HuH-7 (cell line): ENCODE measurements around the gene CASKIN2.
"Not testable (repeated sequence)": the region's sequence is repeated elsewhere in the genome, so short reads cannot be mapped to it uniquely, and the experiment has no call there.

Source experiments
- DNase-seq: peaks from one replicate; pipeline ENCODE4 v3.0.0; 2011; ENCODE audit warnings: low spot score

The CASKIN2 gene

DNA sequence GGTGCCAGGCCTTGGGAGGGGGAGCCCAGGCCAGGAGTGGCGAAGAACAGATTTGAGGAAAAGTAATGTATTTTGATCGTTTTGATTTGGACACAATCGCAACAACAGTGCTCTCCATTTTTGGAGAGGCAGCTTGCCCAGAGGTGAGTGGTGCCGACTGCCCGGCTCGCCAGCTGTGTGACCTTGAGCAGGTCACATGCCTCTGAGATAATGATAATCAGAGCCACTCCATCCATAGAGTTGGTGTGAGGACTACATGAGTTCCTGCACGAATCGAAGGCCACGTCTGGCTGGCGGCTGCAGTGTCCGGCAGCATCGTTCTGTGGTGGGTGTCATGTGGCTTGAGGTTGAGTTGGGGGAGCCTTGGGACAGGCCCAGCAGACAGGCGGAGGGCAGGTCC lies 30.8 kb upstream of the CASKIN2 start:
- no peak for DNase-seq

DNA sequence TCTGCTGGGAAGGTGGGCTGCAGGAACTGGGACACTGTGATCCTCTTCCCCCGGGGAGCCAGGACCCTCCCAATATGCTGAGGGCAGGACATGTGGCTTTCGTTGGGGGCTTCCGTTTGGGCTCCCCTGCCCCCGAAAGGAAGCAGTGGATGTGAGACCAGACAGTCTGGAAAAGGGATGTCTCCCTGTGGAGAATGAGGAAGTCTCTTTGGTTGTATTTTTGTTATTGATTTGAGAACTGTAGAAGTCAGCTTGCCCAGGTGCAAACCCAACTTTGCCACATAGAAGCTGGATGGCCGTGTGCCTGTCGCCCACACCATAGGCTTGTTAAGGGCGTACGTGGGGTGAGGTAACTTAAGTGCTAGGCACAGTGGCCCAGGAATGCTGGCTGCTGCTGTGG lies 28.9 kb upstream of the CASKIN2 start:
- DNase-seq, result no peak

DNA sequence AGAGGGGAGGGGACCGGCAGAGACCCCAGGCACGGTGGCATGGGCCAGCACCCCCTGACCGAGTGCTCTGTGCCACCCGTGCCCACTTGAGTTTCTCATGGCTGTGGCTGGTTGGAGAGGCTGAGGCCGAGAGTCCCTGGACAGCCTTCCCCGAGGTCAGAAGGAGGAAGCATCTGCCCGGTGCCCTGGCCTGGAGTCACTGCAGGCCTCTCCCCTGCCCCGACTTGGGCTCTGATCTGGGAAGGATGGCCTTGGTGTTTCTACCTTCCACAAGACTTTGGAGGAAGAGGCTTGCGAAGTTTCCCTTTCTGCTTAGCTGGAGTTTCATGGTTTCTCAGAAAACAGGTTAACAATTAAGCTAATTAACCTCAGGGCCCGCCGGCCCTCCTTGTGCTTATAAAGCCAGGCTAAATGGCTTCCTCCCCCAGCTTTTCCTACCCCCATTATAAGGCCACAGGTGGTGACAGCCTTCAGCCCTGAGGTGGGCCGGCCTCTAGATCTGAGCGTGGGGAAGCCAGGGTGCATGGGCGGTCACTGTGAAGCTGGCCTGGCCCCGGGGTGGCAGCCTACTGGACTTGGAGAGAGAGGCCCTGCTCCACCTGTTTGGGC lies 27.5 kb upstream of the CASKIN2 start:
- no peak for DNase-seq

DNA sequence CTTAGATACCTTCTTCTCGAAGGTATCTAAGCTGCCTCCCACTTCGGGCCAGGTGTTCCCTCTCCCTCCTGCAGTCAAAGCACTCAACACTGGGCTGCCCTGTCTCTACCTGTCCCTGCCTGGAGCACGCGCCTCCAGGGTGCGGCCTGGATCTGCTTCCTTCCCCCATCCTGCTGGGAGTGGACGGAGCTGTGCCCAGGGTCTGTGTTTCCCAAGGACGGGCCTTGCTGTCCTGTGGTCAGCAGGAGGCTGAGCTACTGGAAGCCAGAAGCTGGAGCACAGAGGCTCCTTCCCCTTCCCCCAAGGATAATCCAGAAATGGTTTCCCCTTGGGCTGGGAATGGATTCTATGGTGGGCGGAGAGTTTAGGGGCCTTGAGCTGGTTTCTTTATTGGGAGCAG lies 26.9 kb upstream of the CASKIN2 start:
- DNase-seq, result no peak

DNA sequence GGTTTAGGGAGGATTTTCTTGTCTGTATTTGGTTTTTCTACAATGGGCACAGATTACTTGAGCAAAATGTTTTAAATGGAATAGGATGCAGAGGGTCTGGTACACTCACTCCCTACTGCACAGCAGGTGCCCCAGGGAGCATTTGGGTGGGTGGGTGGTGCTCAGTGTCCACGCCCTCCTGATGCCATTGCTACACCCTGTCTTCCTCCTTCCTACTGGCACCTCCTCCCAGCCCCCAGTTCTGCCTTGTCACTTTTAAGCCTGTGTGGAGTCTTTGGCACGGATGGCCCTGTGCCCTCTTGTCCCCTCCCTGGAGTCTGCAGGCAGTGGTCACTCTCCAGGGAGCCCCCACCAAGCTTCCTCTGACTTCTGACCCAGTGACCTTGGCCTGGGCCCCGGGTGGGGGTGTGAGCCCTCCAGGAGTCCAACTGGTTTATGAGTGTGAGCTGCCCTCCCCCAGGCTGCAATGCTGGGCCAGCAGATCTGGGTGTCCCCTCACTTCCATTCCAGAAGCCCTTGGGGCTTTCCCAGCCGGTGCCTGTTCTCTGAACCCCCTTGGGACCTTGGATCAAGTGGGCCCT lies 25.7 kb upstream of the CASKIN2 start:
- no peak for DNase-seq

DNA sequence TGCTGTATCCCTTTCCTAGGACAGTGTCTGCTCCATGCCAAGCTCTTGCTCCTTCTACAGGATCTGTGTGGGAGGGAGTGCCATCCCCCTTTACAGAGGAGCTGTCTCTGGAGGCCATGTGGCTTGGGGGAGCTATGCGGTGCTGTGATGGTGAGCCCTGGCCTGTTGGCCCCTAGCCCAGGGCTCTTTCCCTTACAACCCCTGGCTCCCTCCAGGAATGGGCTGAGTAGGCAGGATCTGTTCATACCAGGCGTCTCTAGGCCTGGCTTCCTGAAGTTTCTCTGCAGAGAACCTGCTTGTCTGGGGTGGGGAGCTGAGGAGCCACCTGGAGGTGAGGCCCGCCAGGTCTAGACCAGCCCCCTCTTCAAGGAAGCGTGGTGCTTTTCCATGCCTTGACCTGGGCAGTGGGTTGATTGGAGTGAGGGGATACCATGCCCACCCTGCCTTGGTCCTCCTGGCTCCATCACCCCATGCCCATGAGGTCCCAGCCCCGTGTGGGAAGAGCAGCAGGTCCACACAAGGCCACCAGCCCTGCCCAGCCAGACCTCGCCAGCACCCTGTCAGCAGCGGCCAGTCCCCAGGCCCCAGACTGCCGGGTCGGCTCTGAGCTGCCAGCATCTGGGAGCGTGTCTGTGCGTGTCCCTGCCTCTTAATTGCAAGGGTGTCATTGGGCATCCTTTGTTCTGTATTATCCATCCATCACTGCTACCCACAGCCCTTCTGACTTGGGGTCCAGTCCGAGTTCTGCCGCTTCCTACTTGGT lies 24.8 kb upstream of the CASKIN2 start:
- DNase-seq, result no peak

DNA sequence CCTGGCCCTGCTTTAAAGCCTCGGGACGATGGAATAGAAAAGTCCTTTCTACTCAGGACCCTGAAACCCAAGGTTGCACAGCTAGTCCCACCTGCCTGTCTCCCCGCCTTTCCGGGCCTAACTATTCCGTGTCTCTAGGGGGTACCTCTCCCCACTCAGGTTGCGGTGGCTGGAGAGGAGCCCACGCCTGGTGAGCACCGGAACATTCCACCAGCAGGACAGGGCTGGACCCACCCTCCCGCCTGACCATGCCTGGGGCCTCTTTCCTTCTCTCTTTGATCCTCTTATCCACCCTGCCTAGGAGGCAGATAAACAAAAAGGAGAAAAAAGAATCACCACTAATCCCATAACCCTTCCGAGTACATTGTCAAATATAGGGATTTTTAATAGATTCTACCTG lies 21.0 kb upstream of the CASKIN2 start:
- DNase-seq, result no peak

DNA sequence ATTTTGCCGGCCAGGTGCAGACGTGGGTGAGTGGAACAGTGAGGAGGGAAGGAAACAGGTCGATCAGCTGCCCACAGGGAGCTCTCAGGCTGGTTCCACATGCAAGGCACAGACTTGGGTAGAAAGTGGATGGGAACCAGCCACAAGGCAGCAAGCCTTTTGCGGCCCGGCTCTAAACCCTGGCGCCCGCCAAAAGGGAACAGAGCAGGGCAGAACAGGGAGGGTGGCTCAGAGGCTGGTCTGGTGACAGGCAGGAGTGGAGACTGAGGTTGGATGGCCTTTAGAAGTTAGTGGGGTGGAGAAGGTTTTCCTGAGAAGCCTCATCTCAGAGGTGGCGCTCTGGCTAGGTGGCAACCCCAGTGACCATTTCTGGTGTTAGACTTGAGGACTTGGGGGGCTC lies 20.5 kb upstream of the CASKIN2 start:
- no peak for DNase-seq

DNA sequence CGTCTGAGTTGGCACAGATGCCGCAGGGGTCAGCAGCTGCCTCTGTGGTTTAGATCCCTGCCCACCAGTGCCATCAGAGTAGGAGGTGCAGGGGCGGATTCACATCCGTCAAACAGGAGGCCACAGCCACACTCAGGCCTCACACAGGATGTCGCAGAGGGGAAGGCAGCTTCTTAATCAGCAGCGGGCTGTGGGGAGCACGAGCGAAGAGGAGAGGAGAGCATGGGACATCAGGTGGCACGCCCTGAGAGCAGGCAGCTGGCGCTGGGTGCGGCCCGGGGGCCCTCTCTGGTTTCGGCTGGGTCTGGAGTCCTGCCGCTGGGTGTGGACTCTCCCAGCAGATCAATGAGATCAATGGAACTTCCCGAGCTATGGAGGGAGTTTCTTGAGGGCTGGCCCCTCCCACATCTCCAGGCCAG lies 19.8 kb upstream of the CASKIN2 start:
- DNase-seq, result no peak

DNA sequence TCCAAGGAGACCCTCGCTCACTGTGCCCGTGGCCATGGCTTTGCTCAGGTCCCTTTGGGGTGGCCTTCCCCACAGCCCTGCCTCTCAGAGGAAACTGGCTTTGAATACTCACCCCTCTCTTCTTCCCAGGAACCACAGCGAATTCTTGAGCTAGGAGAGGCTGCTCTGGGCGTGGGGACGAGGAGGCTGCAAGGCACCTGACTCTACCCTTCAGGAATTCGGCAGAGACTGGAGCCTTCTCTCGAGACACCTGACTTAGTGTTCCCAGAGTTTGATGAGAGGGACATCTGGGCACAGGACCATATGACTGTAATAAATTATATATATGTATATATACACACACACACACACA lies 16.4 kb upstream of the CASKIN2 start:
- DNase-seq, result no peak

DNA sequence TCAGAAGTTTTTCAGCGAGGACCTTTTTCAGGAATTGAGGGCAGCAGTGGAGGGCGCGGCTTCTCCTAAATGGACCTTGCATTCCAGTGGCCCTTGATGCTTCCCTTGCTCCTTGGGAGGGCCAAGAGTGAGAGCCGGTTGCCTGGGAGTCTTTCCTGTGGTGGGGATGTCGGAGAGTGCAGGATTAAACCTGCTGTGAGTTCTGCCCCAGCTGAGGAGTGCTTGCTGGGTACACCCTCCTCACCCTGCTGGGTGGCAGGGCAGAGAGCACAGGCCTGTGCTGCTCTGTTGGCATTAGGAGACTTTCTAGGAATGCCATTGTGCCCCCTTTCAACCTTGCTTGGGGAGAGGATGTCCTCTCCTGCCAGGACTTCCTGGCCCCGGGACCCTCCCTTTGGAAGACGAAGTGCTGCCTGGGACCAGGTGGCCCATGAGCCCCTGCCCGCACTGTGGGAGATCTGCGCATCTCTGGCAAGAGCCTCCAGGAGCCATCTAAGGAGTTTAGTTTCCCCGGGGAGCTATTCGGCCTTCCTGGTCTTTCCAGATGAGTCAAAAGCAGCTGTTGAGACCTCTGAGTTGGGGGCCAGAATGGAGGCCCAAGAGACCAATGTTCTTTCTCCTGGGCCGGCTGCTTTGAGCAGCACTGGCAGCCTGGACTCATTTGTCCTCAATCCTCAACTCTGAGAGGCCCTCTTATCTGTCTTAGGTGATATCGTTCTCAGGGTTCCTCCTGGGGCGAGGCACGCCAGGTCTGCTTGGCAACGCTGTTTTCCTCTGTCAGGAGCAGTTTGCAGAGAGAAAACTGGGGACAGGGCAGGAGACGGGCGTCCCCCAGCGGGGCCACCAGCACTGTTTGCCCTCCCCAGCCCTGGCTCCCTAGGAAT lies 15.7 kb upstream of the CASKIN2 start:
- no peak for DNase-seq

DNA sequence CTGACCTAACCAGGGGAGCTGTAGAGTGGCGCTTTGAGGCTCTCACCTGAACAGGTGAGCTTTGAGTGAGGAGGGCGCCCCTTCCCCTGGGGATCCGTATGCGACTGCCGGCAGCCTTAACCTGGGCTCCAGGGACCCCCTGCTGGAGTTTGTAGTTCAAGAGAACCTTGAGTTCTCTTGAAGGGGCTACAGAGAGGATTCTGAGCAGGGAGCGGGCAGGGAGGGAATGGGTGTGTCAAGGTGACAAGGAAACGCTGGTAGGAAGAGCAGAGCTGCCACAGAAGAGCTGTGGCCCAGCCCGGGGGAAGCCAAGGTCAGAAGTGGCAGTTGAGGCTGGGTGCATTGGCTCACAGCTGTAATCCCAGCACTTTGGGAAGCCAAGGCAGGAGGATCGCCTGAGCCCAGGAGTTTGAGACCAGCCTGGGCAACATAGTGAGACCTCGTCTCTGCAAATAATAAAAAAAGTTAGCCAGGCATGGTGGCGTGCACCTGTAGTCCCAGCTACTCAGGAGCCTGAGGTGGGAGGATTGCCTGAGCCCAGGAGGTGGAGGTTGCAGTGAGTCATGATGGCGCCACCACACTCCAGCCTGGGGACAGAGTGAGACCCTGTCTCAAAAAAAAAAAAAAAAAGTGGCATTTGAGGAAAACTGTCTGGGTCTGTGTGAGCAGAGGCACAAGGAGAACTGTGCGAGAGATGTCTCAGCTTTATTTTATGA lies 11.4 kb upstream of the CASKIN2 start:
- no peak for DNase-seq

DNA sequence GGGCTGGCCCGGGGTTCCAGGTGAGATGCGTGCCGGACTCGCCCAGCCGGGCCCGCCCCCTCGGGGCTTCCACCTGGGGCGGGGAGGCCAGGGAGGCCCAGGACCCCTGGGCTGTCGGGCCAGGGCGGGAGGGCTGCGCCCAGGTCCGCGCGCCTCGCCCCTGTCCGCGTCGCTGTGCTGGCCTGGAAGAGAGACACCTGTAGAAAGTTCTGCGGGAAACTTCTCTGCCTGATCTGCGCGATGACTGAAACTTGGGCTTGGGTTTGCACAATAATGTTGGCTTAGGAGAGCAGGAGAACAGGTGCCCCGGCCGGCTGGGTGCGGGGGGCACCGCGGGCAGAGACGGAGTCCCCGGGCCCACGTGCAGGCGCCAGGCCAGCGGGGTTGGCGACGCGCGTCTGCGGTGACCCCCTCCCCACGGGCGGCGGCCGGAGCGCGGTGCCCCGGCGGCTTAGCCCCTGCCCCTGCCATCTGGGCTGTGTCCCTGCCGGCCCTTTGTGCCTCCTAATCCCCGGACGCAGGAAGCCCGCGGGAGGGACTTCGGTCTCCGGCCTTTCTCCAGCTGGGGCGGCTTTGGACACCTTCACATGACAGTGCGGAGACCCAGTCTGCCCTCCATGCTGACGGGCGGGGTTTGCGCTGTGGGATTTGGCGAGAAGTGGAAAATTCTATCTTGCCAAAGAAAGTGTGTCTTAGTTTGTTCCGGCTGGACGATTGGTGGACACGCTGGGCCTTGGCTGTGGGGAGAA lies 10.6 kb upstream of the CASKIN2 start:
- no peak for DNase-seq

DNA sequence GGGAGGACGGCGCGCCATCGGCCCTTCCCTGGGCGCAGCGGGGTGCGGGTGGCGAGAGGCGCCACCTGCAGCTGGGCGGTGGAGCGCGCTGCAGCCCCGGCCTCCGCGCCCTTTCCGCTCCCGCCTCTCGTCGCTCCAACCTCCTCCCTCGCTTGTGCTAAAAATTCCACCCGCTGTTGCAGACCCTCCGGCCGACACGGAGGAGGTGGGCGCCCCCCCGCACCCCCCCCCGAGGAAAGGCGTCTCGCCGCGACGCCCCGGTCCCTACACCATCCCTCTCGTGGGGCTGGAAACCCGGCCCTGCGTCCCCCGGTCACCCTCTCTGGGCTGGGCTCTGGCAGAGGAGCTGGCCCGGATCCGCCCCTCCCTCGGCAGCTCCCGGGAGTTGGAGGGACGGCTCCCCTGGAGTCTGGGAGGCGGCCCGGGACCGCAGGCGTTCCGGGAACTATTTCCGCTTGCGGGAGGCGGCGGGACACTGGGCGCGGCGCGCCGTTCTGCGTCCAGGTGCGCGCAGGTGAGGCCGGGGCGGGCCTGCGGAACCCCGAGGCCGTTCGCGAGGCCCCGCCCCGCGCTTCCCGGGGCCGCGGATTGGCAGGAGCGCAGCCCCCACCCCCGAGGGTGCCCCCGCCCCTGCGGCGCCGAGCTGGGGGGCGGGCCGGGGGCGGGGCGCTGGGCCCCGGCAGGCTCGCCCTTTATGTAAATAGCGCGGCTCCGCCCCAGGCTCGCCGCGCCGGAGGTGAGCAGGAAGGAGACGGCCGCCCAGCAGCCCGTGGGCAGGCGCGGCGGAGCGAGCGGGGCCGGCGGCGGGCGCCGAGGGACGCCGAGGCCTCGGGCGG lies 9.9 kb upstream of the CASKIN2 start, which contains the start of gene LLGL2:
LLGL2 (plus strand) TSS at position 728 of the 836 bp plus-strand sequence. CDS start 17,730 bp downstream, outside the sequence.
- peak; percentile 94 for DNase-seq

DNA sequence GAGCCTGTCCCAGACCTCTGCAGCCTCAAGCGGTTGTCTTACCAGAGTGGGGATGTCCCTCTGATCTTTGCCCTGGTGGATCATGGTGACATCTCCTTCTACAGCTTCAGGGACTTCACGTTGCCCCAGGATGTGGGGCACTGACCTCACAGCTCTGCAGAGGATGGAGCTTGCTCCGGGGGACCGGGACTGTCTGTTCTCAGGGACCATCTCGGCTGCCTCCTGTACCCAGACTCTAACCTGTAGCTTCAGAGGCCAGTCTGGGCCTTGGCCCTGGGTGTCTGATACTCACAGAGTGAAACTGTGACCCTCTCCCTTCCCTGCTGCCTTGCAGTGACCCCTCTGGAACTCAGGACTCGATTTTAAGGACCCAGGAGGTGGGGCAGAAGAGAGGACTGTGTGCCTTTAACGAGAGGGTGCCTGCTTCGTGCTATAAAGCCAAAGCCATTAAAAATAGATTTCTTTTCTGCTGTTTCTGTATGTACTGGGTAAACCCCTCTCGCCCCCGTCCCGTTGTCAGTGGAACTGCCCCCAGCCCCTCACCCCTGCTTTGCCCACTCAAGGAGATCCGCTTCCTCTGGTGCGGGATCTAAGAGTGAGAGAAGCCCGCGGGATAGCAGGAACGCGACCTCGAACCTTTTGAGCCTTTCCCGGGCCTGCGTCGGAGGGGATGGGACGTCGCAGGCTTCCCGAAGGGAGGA lies 9.1 kb upstream of the CASKIN2 start:
- DNase-seq, result no peak

DNA sequence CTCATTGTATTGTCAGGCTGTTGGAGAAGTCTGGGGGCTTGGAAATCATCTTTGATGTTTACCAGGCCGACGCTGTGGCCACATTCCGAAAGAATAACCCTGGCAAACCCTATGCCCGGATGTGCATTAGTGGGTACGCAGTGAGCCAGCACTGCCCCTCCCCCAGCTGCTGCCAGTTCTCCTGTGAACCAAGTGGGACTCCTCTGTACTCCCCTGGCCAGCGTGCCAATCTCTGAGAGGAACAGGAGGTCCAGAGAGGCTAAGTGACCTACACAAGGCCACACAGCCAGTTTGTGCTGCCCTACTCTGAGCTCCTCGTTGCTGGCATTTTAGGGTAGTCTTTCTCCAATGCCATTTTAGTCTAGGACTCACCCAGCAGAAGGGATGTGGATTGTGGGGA lies 8.3 kb upstream of the CASKIN2 start:
- DNase-seq, result no peak

DNA sequence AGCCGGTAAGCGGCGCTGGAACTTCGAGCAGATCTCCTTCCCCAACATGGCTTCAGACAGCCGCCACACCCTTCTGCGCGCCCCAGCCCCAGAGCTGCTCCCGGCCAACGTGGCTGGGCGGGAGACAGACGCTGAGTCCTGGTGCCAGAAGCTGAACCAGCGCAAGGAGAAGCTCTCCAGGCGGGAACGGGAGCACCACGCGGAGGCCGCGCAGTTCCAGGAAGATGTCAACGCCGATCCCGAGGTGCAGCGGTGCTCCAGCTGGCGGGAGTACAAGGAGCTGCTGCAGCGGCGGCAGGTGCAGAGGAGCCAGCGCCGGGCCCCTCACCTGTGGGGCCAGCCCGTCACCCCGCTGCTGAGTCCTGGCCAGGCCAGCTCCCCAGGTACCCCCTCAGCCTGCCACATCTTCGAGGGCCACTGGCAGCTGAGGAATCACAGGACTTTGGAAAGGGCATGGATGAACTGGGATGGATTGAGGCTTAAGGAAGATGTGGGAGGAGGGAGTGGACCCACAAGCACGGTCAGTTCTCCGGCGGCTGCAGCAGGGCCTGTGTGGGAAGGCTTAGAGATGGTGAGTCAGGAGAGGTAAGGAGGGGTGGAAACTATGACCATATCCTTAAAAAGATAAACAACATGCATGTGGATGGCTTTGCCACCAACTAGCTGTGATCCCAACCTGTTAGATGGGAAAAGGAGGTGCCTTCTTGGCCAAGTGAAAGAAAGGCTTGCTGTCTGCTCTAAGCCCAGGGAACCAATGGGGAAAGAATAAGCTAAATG lies 6.8 kb upstream of the CASKIN2 start:
- no peak for DNase-seq

DNA sequence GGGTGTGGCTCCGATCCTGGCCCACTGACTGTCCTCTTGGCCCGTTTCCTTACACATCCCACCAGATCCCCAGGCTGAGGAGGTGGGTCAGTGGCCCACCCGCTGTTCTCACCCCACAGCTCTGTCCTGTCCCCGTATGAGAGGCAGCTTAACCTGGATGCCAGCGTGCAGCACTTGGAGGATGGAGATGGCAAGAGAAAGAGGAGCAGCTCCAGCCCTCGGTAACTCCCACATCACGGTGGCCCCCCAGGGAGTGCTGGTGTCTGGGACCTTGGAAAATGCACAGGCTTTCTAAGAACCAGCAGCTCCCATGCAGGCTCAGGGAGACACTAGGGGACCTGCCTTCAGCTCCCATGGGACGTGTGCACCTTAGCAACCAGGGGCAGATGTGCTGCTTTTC lies 6.0 kb upstream of the CASKIN2 start:
- no peak for DNase-seq

DNA sequence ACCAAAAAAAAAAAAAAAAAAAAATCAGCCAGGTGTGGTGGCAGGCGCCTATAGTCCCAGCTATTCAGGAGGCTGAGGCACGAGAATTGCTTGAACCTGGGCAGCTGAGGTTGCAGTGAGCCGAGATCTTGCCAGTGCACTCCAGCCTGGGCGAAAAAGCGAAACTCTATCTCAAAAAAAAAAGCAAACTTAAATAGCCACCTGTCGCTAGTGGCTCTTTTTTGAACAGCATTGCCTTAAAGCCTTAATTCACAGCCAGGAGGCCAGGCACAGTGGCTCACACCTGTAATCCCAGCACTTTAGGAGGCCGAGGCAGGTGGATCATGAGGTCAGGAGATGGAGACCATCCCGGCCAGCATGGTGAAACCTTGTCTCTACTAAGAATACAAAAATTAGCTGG lies 5.1 kb upstream of the CASKIN2 start:
- not testable (repeated sequence) for DNase-seq
